Measurements from ENCODE around the gene BID. TPM values are rescaled to one million over a fixed set of nuclear protein-coding genes. Genes with fewer than 3 reads are reported as not detected.
"Not testable (repeated sequence)": the region's sequence is repeated elsewhere in the genome, so short reads cannot be mapped to it uniquely, and the experiment has no call there.

BID gene
- total RNA-seq, 1 experiment from 2014 or later: 66.7 TPM

- no peak overlapping the region for H3K27ac ChIP-seq (ENCODE audit: low read length)
- ChIA-PET CTCF (no interaction called here), POLR2A (no interaction called here)
- H3K36me3 ChIP-seq (ENCODE audit: control insufficient read depth, insufficient read depth, low read length): peaks cover 3% of the 10 kb centered on the region
- intact Hi-C loops (cut with micrococcal nuclease; ENCODE audit: unreplicated experiment): no loop called here
- no peak overlapping the region for H3K4me3 ChIP-seq (ENCODE audit: low read depth in 2 of 2, low read length in 2 of 2)
- no peaks in the 10 kb centered on the region for H3K9me3 ChIP-seq (ENCODE audit: control insufficient read depth, insufficient read depth, low read depth, low read length)
- no peaks in the 10 kb centered on the region for H3K27me3 ChIP-seq (ENCODE audit: control insufficient read depth, insufficient read depth, low read length)
- in situ Hi-C loops (cut with HindIII; ENCODE audit: low pct_unique_long_range_greater_than_20kb, low sequenced_read_pairs): no loop called here
- TF ChIP-seq TCF7L2 (IDR thresholded peaks at IDR 0.05; ENCODE audit: low read depth, low read length): no peak
- no peak for TF ChIP-seq SIN3A (IDR thresholded peaks at IDR 0.05; ENCODE audit: borderline replicate concordance, insufficient read depth, low read depth, low read length)
- TF ChIP-seq REST (IDR thresholded peaks at IDR 0.05; ENCODE audit: insufficient read depth in 1 of 2, low read depth in 2 of 2, low read length in 1 of 2): no peak
- no peak for TF ChIP-seq CTCF (IDR thresholded peaks at IDR 0.05)
- no peak for TF ChIP-seq POLR2AphosphoS5 (IDR thresholded peaks at IDR 0.05; ENCODE audit: low read depth, low read length)
- DNase-seq (ENCODE audit: low read depth, low spot score) (no peak), ATAC-seq (no peak)
- BruUV-seq (replicated peaks): no TSS peak
- H3K4me1 ChIP-seq (ENCODE audit: control insufficient read depth, insufficient read depth, low read length): no peaks in the 10 kb centered on the region; the same call in 1 of the 2 replicates
Observed at GRCh38 chr22:17699696-17700340, 74.5 kb downstream of the BID start.

- H3K9me3 ChIP-seq (ENCODE audit: control insufficient read depth, insufficient read depth, low read depth, low read length): no peaks in the 10 kb centered on the region
- H3K4me3 ChIP-seq (ENCODE audit: low read depth in 2 of 2, low read length in 2 of 2): no peak overlapping the region
- no peak overlapping the region for H3K27ac ChIP-seq (ENCODE audit: low read length)
- DNase-seq (ENCODE audit: low read depth, low spot score) (no peak), ATAC-seq (no peak)
- no TSS peak for BruUV-seq (replicated peaks)
- ChIA-PET CTCF (no interaction called here), POLR2A (no interaction called here)
- H3K36me3 ChIP-seq (ENCODE audit: control insufficient read depth, insufficient read depth, low read length): peaks cover 3% of the 10 kb centered on the region
- intact Hi-C loops (cut with micrococcal nuclease; ENCODE audit: unreplicated experiment) (no loop called here), in situ Hi-C loops (cut with HindIII; ENCODE audit: low pct_unique_long_range_greater_than_20kb, low sequenced_read_pairs) (no loop called here)
- H3K27me3 ChIP-seq (ENCODE audit: control insufficient read depth, insufficient read depth, low read length): no peaks in the 10 kb centered on the region
- no peaks in the 10 kb centered on the region; the same call in 1 of the 2 replicates for H3K4me1 ChIP-seq (ENCODE audit: control insufficient read depth, insufficient read depth, low read length)
- TF ChIP-seq SIN3A (IDR thresholded peaks at IDR 0.05; ENCODE audit: borderline replicate concordance, insufficient read depth, low read depth, low read length): no peak
- TF ChIP-seq REST (IDR thresholded peaks at IDR 0.05; ENCODE audit: insufficient read depth in 1 of 2, low read depth in 2 of 2, low read length in 1 of 2): no peak
- TF ChIP-seq TCF7L2 (IDR thresholded peaks at IDR 0.05; ENCODE audit: low read depth, low read length): no peak
- TF ChIP-seq CTCF (IDR thresholded peaks at IDR 0.05): no peak
- no peak for TF ChIP-seq POLR2AphosphoS5 (IDR thresholded peaks at IDR 0.05; ENCODE audit: low read depth, low read length)
Observed at GRCh38 chr22:17698948-17699347, 75.3 kb downstream of the BID start.

- POLR2A ChIA-PET; H3K27ac ChIP-seq (ENCODE audit: low read length); intact Hi-C loops (cut with micrococcal nuclease; ENCODE audit: unreplicated experiment); H3K4me3 ChIP-seq (ENCODE audit: low read depth in 2 of 2, low read length in 2 of 2); ATAC-seq; H3K36me3 ChIP-seq (ENCODE audit: control insufficient read depth, insufficient read depth, low read length); CTCF ChIA-PET; H3K4me1 ChIP-seq (ENCODE audit: control insufficient read depth, insufficient read depth, low read length); DNase-seq (ENCODE audit: low read depth, low spot score); H3K27me3 ChIP-seq (ENCODE audit: control insufficient read depth, insufficient read depth, low read length); H3K9me3 ChIP-seq (ENCODE audit: control insufficient read depth, insufficient read depth, low read depth, low read length); in situ Hi-C loops (cut with HindIII; ENCODE audit: low pct_unique_long_range_greater_than_20kb, low sequenced_read_pairs); BruUV-seq (replicated peaks): not testable (repeated sequence)
Observed at GRCh38 chr22:17698276-17698675, 76.0 kb downstream of the BID start.
